Non-pigmented ciliary epithelial cell (primary cell): ENCODE results near the gene GRID2.
"Not testable (repeated sequence)": the region's sequence is repeated elsewhere in the genome, so short reads cannot be mapped to it uniquely, and the experiment has no call there.

Experiments used
- DNase-seq: peaks from one replicate; pipeline ENCODE4 v3.0.0-alpha.2; 2010; ENCODE audit warnings: low read depth

The GRID2 gene

GRCh38 chr4:93317057-93317456 lies 1013.3 kb downstream of the GRID2 start:
- no peak for DNase-seq

DNA sequence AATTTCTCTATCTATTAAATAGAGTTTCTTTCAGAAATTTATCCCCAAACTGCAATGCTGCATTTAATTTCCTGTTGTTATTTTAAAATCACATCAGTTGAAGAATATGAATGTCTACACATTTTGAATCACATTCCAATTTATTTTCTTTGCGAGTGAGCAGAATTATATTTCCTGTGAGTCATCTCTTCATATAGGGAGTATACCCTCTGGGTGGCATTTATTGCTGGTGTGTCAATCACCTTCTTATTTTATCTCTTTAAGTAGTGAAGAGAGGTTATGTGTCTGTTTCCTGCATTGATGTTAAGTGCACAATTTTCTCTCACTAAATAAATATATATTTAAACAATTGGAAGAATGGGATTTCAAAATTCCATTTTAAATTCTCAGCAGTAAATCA lies 1013.8 kb downstream of the GRID2 start:
- no peak for DNase-seq

DNA sequence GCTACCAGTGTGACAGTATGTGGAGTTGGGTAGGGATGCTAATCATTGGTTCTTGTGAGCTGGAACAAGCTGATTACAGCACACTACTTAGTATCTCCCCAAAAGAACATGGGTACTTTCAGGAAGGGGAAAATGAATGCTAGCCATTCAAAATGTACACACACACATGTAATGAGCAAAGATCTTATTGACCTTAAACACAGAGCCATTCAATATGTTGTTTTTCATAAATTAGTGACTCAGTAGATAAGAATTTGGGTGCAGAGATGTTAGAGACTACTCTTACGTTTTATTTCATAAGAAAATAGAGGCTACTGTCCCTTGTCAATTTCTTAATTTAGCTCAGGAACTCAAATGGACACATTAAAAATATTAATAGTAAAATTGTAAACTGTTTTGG lies 1015.3 kb downstream of the GRID2 start:
- no peak for DNase-seq

GRCh38 chr4:93320356-93320755 lies 1016.6 kb downstream of the GRID2 start:
- DNase-seq = no peak

DNA sequence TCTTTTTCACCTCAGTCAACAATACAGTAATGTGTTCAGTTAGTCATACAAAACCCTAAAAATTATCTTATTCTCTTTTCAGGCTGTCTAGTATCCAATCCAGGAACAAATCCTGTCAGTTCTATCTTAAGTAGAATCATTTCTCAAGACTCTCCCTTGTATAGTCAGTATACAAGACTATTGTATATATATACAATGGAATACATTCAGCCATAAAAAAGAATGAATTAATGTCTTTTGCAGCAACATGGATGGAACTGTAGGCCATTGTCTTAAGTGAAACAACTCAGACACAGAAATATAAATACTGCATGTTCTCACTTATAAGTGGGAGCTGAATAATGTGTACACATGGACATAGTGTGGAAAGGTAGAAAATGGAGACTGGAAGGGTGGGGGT lies 1023.6 kb downstream of the GRID2 start:
- no peak for DNase-seq

DNA sequence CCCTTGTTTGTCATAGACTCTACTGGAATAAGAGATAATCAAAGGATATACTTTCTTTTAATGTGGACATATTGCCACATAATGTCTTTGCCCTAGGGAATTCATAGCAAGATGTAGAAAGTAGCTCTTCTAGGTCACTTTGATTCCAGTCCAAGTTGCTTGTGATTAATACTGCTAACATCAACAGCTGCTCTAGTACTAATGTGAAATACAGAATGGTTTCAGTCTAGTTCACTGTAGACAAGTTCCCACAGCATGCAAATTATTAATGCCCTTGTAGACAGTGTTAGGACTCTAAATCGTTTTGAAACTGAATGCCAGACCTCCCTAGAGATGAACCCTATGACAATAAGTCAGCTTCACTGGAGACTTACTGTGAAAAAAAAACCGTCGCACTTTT lies 1030.2 kb downstream of the GRID2 start:
- no peak for DNase-seq

- DNase-seq = no peak
Observed at GRCh38 chr4:93337196-93337595, 1033.4 kb downstream of the GRID2 start.

DNA sequence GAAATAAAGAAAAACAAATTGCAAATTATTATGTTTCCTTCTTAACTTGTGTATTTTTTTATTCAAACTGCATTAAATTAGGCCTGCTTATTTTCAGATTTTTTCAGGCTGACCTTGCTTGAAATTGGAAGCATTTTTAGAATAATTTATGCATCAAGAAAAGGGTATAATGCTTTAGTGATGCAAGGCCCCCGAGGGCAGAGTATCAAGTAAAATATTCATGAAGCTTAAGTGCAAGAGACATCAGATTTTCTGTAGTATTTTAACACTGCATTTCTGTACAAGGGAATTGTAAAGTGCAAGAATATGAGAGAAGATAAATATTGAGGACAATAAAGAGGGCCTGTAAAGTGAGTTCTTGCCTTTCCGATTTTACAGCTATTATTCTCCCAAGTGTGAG lies 1039.0 kb downstream of the GRID2 start:
- no peak for DNase-seq

- DNase-seq = no peak
Observed at GRCh38 chr4:93346840-93347239, 1043.1 kb downstream of the GRID2 start.

- DNase-seq = no peak
Observed at GRCh38 chr4:93348896-93349295, 1045.1 kb downstream of the GRID2 start.

GRCh38 chr4:93351846-93352245 lies 1048.1 kb downstream of the GRID2 start:
- DNase-seq = no peak

GRCh38 chr4:93355411-93355810 lies 1051.6 kb downstream of the GRID2 start:
- DNase-seq = no peak

DNA sequence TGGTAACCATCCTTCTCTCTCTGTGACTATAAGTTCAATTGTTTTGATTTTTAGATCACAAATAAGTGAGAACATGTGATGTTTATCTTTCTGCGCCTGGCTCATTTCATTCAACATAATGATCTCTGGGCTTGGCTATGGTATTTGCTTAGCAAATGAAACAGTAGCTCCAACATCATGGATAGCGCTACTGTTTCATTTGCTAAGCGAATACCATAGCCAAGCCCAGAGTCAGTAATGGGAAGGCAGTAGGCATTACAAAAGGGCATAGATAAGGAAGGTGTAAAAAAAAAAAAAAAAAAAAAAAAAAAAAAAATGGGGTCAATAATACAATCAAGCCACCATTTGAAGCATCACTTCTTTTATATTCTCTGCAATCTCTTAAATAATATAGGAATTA lies 1055.8 kb downstream of the GRID2 start:
- DNase-seq = no peak

DNA sequence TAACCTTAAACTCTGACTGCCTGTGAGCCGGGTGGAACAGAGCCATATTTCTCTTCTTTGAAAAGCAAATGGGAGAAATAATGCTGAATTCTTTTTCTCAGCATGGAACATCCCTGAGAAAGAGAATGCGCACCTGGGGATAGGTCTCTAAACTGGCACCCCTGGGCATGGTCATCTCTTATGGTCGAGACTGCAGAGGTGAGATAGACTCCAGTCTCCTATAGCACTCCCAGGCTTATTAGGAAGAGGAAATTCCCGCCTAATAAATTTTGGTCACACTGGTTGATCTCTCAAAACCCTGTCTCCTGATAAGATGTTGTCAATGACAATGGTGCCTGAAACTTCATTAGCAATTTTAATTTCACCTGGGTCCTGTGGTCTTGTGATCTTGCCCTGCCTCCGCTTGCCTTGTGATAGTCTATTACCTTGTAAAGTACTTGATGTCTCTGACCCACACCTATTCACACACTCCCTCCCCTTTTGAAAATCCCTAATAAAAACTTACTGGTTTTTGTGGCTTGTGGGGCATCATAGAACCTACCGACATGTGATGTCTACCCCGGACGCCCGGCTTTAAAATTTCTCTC lies 1062.5 kb downstream of the GRID2 start:
- not testable (repeated sequence) for DNase-seq

DNA sequence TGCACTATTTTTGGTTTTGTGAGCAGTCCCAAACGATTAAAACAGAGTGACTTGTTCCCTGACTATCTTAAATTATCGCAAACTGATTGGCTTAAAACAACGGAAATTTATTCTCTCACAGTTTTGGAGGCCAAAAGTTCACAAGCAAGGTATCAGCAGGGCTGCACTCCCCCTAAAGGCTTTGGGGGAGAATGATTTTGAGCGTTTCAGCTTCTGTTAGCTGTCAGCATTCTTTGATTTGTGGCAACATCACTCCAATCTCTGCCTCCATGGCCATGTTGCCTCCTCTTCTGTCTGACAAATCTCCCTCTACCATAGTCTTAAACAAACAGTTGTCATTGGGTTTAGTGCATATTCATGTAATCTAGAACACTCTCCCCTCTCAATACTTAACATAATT lies 1065.2 kb downstream of the GRID2 start:
- no peak for DNase-seq

GRCh38 chr4:93370256-93370655 lies 1066.5 kb downstream of the GRID2 start:
- no peak for DNase-seq

DNA sequence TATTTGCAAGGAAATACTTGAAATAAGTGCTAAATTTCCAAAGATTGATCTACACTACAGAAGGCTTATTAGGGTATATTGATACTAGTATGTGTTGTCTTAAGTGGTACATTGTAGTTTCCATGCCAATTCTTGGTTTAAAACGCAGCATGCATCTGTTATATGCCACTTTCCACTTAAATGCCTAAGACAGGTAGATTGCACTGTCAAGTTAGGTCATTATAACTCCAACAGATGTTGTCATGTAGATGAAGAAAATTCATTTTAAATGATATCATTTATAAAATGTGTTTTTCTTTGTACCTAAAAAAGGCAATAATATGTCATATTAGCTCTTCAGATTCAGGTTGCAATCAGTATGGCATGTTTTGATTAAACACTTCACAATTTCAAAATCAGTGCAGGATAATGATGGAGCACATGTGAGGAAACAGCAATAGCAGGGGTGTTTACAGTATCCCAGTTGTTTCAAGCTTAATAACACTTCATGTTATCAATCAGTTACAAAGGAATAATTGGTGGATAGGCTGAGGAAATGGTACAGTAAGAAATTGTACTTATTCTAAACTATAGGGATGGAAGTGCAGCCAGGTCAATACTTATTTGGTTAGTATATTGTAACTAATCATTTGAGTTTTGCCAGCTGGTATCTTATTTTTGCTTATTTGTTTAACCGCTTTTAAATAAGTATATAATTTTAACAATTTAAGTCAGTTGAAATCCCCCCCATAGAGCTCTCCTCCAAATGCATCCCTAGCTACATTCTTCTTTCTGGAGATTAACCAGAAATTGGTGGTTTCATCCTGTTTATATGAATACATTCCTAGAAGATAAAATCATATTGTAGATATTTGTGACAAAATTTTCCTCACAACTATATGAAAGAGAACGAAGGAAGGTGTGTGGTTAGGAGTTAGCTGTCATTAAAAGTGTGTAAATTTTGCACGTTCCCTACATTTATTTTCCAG lies 1070.4 kb downstream of the GRID2 start:
- DNase-seq = no peak

GRCh38 chr4:93384241-93384640 lies 1080.5 kb downstream of the GRID2 start:
- no peak for DNase-seq

- peak; percentile 50 for DNase-seq
Observed at GRCh38 chr4:93384887-93385286, 1081.1 kb downstream of the GRID2 start.

DNA sequence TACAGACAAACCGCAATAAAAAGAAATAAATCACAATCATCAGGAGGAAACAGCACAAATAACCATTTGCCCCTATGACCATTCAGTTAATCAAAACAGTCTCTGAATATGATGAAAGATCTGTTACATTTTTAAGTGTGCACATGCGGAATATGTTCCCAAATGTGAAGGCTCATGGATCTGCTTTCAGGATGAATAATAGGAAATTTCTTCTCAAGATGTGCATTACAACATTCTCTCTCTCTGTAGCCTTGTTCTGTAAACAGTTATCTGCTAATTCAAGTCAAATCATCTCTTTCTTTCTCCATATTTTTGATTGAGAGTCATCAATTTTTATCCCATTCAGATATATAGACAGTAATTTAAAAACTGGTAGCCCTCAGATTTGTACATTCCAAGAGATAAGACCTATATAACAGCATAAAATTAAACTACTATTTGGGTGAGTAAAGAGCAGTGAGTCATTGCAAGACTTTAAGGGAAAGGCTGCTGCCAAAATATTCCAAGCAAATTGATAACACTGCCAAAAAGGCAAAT lies 1090.8 kb downstream of the GRID2 start:
- no peak for DNase-seq

GRCh38 chr4:93396272-93396671 lies 1092.5 kb downstream of the GRID2 start:
- DNase-seq = peak; percentile 51

DNA sequence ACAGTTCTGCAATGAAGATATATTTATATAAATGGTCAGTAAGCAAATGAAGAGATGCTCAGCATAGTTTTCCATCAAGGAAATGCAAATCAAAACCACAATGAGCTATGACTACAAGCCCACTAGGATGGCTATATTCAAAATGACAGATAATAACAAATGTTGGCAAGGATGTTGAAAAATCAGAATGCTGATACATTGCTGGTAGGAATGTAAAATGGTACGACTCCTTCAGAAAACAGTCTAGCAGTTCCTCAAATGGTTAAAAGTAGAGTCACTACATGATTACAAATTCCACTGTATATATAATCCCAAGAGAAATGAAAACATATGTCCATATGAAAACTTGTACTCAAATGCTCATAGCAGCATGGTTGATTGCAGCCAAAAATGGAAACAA lies 1099.8 kb downstream of the GRID2 start:
- DNase-seq = no peak
